Mesendoderm (in vitro differentiated cells): ENCODE measurements around the gene MID1.

Source experiments
- DNase-seq: peaks from one replicate; pipeline ENCODE4 v3.0.0; 2013
- H2AK5ac ChIP-seq: 2 replicates; pipeline ENCODE4 v1.6.1; 2013; ENCODE audit warnings: low read length, inconsistent platforms
- H2BK120ac ChIP-seq: 2 replicates; pipeline ENCODE4 v1.6.1; 2013; ENCODE audit warnings: low read depth, mild to moderate bottlenecking, low read length, moderate library complexity, mixed read lengths
- H2BK15ac ChIP-seq: replicated peaks from 2 replicates; pipeline ENCODE4 v1.6.1; 2013; ENCODE audit warnings: low read depth, mild to moderate bottlenecking, moderate library complexity
- H2BK5ac ChIP-seq: 2 replicates; pipeline ENCODE4 v1.6.1; 2013; ENCODE audit warnings: low read length, inconsistent platforms
- H3K18ac ChIP-seq: 2 replicates; pipeline ENCODE4 v1.6.1; 2013; ENCODE audit warnings: mild to moderate bottlenecking, low read length, mixed read lengths
- H3K23ac ChIP-seq: one replicate; pipeline ENCODE4 v1.6.1; 2013; ENCODE audit warnings: low read length
- H3K27ac ChIP-seq: 2 replicates; pipeline ENCODE4 v1.5.1; 2013; ENCODE audit warnings: low read depth, mild to moderate bottlenecking, inconsistent platforms, low read length, moderate library complexity
- H3K27me3 ChIP-seq: 2 replicates; pipeline ENCODE4 v1.6.1; 2013; ENCODE audit warnings: low read length, control low read depth, mild to moderate bottlenecking, inconsistent platforms; ENCODE audit not compliant: insufficient read depth, poor library complexity
- H3K36me3 ChIP-seq: 2 replicates; pipeline ENCODE4 v1.6.1; 2013; ENCODE audit warnings: low read length, inconsistent platforms; ENCODE audit not compliant: control insufficient read depth, insufficient read depth
- H3K4ac ChIP-seq: one replicate; pipeline ENCODE4 v1.6.1; 2013; ENCODE audit warnings: low read depth, mild to moderate bottlenecking, low read length, moderate library complexity
- H3K4me1 ChIP-seq: 2 replicates; pipeline ENCODE4 v1.6.1; 2013; ENCODE audit warnings: low read depth, low read length, inconsistent platforms; ENCODE audit not compliant: control insufficient read depth
- H3K4me2 ChIP-seq: 2 replicates; pipeline ENCODE4 v1.6.1; 2013; ENCODE audit warnings: low read length
- H3K4me3 ChIP-seq: 2 replicates; pipeline ENCODE4 v1.5.1; 2013; ENCODE audit warnings: mild to moderate bottlenecking, low read length
- H3K56ac ChIP-seq: one replicate; pipeline ENCODE4 v1.6.1; 2013; ENCODE audit warnings: low read length
- H3K79me1 ChIP-seq: 2 replicates; pipeline ENCODE4 v1.6.1; 2013; ENCODE audit warnings: low read length, inconsistent platforms
- H3K79me2 ChIP-seq: 2 replicates; pipeline ENCODE4 v1.6.1; 2013; ENCODE audit warnings: mild to moderate bottlenecking, low read length; ENCODE audit not compliant: control insufficient read depth, insufficient read depth
- H3K9ac ChIP-seq: 2 replicates; pipeline ENCODE4 v1.6.1; 2013; ENCODE audit warnings: low read length, inconsistent platforms
- H4K5ac ChIP-seq: one replicate; pipeline ENCODE4 v1.6.1; 2013; ENCODE audit warnings: low read length
- H4K8ac ChIP-seq: one replicate; pipeline ENCODE4 v1.6.1; 2013; ENCODE audit warnings: low read depth, mild to moderate bottlenecking, control low read depth, low read length, moderate library complexity
- whole genome bisulfite sequencing: extraction: QIAGEN DNeasy Blood & Tissue Kit; methylation state at CpG from one replicate; pipeline ENCODE4 v1.1.7; 2013; ENCODE audit warnings: low lambda C conversion rate, missing lambda C conversion rate; ENCODE audit not compliant: insufficient coverage; ENCODE audit errors: extremely low coverage; 5-methylcytosine and 5-hydroxymethylcytosine counted together

MID1 gene

DNA sequence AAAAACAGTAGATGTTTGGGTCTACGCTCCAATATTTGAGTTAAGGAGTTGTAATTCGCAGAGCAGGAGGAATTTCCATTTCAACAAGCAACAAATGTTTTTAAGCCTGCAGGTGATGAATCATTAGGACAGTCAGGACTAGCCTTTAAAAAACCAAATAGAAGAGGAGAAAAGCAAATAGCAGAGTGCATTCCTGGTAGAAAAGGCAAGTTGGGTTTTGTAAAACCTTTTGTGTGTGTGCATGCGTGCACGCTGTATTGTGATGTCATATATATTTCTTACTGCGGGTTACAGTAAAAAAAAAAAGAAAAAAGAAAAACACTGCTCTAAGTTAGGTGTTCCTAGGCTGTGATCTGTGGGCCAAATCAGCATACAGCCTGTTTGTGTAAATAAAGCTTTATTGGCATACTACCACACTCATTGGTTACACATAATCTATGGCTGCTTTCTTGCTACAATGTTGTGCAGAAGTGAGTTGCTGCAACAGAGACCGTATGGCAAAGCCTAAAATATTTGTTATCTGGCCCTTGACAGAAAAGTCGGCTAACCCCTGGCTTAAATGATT, 135.6 kb downstream of the MID1 start:
- H3K27me3 ChIP-seq: no peaks in the 10 kb centered on the region
- H3K23ac ChIP-seq: no peak overlapping the region
- H2BK15ac ChIP-seq: no peak overlapping the region
- DNase-seq: no peak
- H2AK5ac ChIP-seq: no peak overlapping the region
- H3K18ac ChIP-seq: no peak overlapping the region
- H4K5ac ChIP-seq: no peak overlapping the region
- H3K79me1 ChIP-seq: no peaks in the 10 kb centered on the region
- no peak overlapping the region for H3K27ac ChIP-seq
- no peak overlapping the region for H3K9ac ChIP-seq
- H3K36me3 ChIP-seq: no peaks in the 10 kb centered on the region
- no peaks in the 10 kb centered on the region for H3K79me2 ChIP-seq
- H3K4me1 ChIP-seq: no peaks in the 10 kb centered on the region
- no peak overlapping the region for H4K8ac ChIP-seq
- H2BK5ac ChIP-seq: no peak overlapping the region
- no peak overlapping the region for H2BK120ac ChIP-seq
- WGBS: no CpG with 5 or more reads among the region's 7 CpGs
- no peak overlapping the region for H3K56ac ChIP-seq
- no peak overlapping the region for H3K4me3 ChIP-seq
- no peak overlapping the region for H3K4ac ChIP-seq
- no peak overlapping the region for H3K4me2 ChIP-seq

- H3K18ac ChIP-seq: no peak overlapping the region
- H3K27ac ChIP-seq: no peak overlapping the region
These were observed 137.1 kb downstream of the MID1 start for GRCh38 chrX:10483191-10483831.

DNA sequence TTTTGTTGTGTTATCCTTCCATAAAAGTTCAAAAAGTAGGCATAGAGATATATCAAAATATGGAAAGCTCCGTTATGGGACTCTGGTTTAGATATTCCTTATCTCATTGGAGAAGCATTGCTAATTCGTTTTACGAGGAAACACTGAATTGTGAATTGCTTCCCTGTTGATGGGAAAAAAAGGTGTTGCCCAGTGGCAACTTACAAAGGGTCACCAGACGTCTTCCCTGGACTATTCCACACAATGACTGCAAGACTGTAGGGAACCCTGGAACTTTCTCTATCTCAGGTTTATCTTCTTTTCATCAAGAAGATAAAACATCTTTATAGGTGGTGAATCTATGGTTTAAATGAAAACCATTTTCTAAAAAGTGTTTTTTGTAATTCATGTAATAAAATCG, 137.7 kb downstream of the MID1 start:
- no peak for DNase-seq
- Histone ChIP-seq H3K79me2 (no peaks in the 10 kb centered on the region), H3K9ac (no peak overlapping the region), H3K4me3 (no peak overlapping the region), H3K4me2 (no peak overlapping the region), H2BK5ac (no peak overlapping the region), H2BK120ac (no peak overlapping the region), H4K8ac (no peak overlapping the region), H3K4ac (no peak overlapping the region), H3K56ac (no peak overlapping the region), H3K27me3 (no peaks in the 10 kb centered on the region), H2AK5ac (no peak overlapping the region), H3K27ac (no peak overlapping the region), H4K5ac (no peak overlapping the region), H3K79me1 (no peaks in the 10 kb centered on the region), H3K18ac (no peak overlapping the region), H3K23ac (no peak overlapping the region), H3K36me3 (no peaks in the 10 kb centered on the region), H3K4me1 (no peaks in the 10 kb centered on the region), H2BK15ac (no peak overlapping the region)
- WGBS: no CpG with 5 or more reads among the region's 5 CpGs

More at GRCh38 chrX:10483191-10483831, 137.1 kb downstream of the MID1 start:
- no peak overlapping the region for H2BK5ac ChIP-seq
- no peak overlapping the region for H2BK120ac ChIP-seq
- H3K56ac ChIP-seq: no peak overlapping the region
- no peaks in the 10 kb centered on the region for H3K79me1 ChIP-seq
- no peak overlapping the region for H4K5ac ChIP-seq
- WGBS: no CpG with 5 or more reads among the region's 9 CpGs
- no peaks in the 10 kb centered on the region for H3K36me3 ChIP-seq
- no peak overlapping the region for H3K23ac ChIP-seq
- no peaks in the 10 kb centered on the region for H3K4me1 ChIP-seq
- no peaks in the 10 kb centered on the region for H3K27me3 ChIP-seq
- no peak overlapping the region for H3K9ac ChIP-seq
- no peak overlapping the region for H3K4me3 ChIP-seq
- H2BK15ac ChIP-seq: no peak overlapping the region
- H3K79me2 ChIP-seq: no peaks in the 10 kb centered on the region
- DNase-seq: no peak
- no peak overlapping the region for H3K4ac ChIP-seq
- H3K4me2 ChIP-seq: no peak overlapping the region
- H2AK5ac ChIP-seq: no peak overlapping the region
- no peak overlapping the region for H4K8ac ChIP-seq

DNA sequence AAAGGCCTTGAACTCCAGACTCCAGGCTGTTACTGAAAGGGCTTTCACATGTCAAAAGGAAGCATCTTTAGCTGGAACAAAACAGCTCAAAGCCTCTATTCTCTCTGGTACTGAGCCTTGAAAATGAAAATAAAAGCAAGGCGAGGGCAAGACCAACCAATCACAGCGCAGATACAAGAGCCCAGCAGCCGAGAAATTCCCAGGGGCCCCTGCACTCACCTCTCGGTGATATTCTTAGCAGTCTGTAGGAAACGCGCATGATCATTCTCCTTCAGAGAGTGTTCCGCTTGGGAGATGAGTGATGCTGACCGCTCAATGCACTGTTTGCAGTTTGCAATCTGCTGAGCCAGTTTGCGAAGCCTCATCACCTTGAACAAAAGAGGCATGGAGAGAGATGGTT, 138.1 kb downstream of the MID1 start:
- no peak overlapping the region for H3K18ac ChIP-seq
- H3K36me3 ChIP-seq: no peaks in the 10 kb centered on the region
- H2AK5ac ChIP-seq: no peak overlapping the region
- H4K5ac ChIP-seq: no peak overlapping the region
- peaks cover 2% of the 10 kb centered on the region for H3K4me1 ChIP-seq
- DNase-seq: no peak
- H3K4ac ChIP-seq: no peak overlapping the region
- no peak overlapping the region for H3K27ac ChIP-seq
- no peak overlapping the region for H2BK15ac ChIP-seq
- no peak overlapping the region for H2BK5ac ChIP-seq
- no peaks in the 10 kb centered on the region for H3K27me3 ChIP-seq
- H4K8ac ChIP-seq: no peak overlapping the region
- no peak overlapping the region for H2BK120ac ChIP-seq
- H3K56ac ChIP-seq: no peak overlapping the region
- H3K79me2 ChIP-seq: no peaks in the 10 kb centered on the region
- no peak overlapping the region for H3K4me2 ChIP-seq
- no peaks in the 10 kb centered on the region for H3K79me1 ChIP-seq
- H3K9ac ChIP-seq: no peak overlapping the region
- no peak overlapping the region for H3K23ac ChIP-seq
- no CpG with 5 or more reads among the region's 9 CpGs for WGBS
- no peak overlapping the region for H3K4me3 ChIP-seq

DNA sequence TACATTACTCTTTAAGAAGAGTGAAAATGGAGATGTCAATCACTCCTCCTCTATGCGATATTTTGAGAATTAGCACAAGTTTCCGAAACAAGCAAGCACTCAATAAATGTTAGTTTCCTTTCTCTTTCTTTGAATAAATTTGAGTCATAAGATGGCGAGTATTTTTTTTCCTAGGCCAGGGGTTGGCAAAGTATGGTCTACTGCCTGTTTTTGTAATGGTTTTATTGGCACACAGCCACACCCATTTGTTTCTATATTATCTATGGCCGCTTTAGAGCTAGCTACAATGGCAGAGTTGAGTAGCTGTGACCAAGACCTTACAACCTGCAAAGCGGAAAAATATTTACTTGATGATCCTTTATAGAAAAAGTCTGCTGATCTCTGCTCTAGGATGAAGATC, 139.5 kb downstream of the MID1 start:
- no peak overlapping the region for H2BK120ac ChIP-seq
- no peak overlapping the region for H3K18ac ChIP-seq
- DNase-seq: no peak
- no peak overlapping the region for H3K23ac ChIP-seq
- H4K8ac ChIP-seq: no peak overlapping the region
- no peak overlapping the region for H3K27ac ChIP-seq
- H4K5ac ChIP-seq: no peak overlapping the region
- H3K36me3 ChIP-seq: no peaks in the 10 kb centered on the region
- WGBS: no CpG with 5 or more reads among the region's 5 CpGs
- H3K4me3 ChIP-seq: no peak overlapping the region
- H3K4ac ChIP-seq: no peak overlapping the region
- H3K4me2 ChIP-seq: no peak overlapping the region
- H2BK5ac ChIP-seq: no peak overlapping the region
- no peaks in the 10 kb centered on the region for H3K79me1 ChIP-seq
- no peak overlapping the region for H2BK15ac ChIP-seq
- peaks cover 2% of the 10 kb centered on the region for H3K4me1 ChIP-seq
- no peak overlapping the region for H3K9ac ChIP-seq
- H2AK5ac ChIP-seq: no peak overlapping the region
- no peaks in the 10 kb centered on the region for H3K27me3 ChIP-seq
- H3K56ac ChIP-seq: no peak overlapping the region
- no peaks in the 10 kb centered on the region for H3K79me2 ChIP-seq

- DNase-seq: no peak
- H4K8ac ChIP-seq: no peak overlapping the region
- H3K9ac ChIP-seq: no peak overlapping the region
- H3K36me3 ChIP-seq: no peaks in the 10 kb centered on the region
- H3K27ac ChIP-seq: no peak overlapping the region
- H3K4me2 ChIP-seq: no peak overlapping the region
- H3K4me3 ChIP-seq: no peak overlapping the region
- no peak overlapping the region for H3K18ac ChIP-seq
- no peak overlapping the region for H4K5ac ChIP-seq
- H3K4me1 ChIP-seq: peaks cover 2% of the 10 kb centered on the region
- H3K27me3 ChIP-seq: no peaks in the 10 kb centered on the region
- H3K56ac ChIP-seq: no peak overlapping the region
- H2BK120ac ChIP-seq: no peak overlapping the region
- H3K4ac ChIP-seq: no peak overlapping the region
- no peak overlapping the region for H3K23ac ChIP-seq
- no CpG with 5 or more reads among the region's 3 CpGs for WGBS
- H2BK15ac ChIP-seq: no peak overlapping the region
- H2AK5ac ChIP-seq: no peak overlapping the region
- no peak overlapping the region for H2BK5ac ChIP-seq
- no peaks in the 10 kb centered on the region for H3K79me1 ChIP-seq
- H3K79me2 ChIP-seq: no peaks in the 10 kb centered on the region
These were observed 140.9 kb downstream of the MID1 start for GRCh38 chrX:10479508-10479907.
